PC-9 (cell line): ENCODE measurements around the gene CEP78.

Experiments used
- EZH2 ChIP-seq: fragments of 200-600 bp; sonication (generic); IDR thresholded peaks from 2 replicates; pipeline ENCODE4 v1.8.0; 2017; ENCODE audit warnings: antibody characterized with exemption, low read depth
- TF ChIP-seq, protein P1 (sequence below): fragments of 200-600 bp; sonication (generic); conservative IDR thresholded peaks from 2 replicates; pipeline ENCODE4 v1.6.1; 2017; ENCODE audit warnings: mixed run types, antibody characterized with exemption, mild to moderate bottlenecking, moderate library complexity

DNA sequence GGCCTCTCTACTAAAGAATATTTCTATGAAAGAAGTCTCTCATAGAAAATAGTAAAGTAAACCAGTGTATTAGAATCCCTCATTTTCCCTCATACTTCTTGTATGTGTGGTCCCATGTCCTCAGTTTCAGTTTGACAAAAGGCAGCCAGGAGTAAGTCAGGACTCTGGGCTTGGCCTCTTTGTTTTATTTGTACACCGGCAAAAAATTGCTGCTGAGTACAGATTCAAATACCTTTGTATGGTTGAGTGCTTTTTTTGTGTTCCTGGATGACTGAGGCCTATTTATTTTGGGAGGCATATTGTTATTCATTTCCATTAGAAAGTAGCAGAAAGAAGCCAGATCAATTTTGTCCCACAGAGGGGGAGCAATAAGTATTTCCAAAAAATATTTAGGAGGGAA, 47.3 kb upstream of the CEP78 start:
- TF ChIP-seq, protein P1, sequence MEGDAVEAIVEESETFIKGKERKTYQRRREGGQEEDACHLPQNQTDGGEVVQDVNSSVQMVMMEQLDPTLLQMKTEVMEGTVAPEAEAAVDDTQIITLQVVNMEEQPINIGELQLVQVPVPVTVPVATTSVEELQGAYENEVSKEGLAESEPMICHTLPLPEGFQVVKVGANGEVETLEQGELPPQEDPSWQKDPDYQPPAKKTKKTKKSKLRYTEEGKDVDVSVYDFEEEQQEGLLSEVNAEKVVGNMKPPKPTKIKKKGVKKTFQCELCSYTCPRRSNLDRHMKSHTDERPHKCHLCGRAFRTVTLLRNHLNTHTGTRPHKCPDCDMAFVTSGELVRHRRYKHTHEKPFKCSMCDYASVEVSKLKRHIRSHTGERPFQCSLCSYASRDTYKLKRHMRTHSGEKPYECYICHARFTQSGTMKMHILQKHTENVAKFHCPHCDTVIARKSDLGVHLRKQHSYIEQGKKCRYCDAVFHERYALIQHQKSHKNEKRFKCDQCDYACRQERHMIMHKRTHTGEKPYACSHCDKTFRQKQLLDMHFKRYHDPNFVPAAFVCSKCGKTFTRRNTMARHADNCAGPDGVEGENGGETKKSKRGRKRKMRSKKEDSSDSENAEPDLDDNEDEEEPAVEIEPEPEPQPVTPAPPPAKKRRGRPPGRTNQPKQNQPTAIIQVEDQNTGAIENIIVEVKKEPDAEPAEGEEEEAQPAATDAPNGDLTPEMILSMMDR: no peak
- TF ChIP-seq EZH2: no peak
